HepG2 (cell line): Measurements from ENCODE around the gene PRR5L. TPM values are rescaled to one million over a fixed set of nuclear protein-coding genes. Genes with fewer than 3 reads are reported as not detected.

ENCODE experiments used
- MLLT10 ChIP-seq: sonication (generic); formaldehyde crosslinking; IDR thresholded peaks from 2 replicates; pipeline ENCODE4 v1.4.0; 2020; ENCODE audit warnings: missing genetic modification reagents
- RAD21 ChIP-seq: fragments of 450-650 bp; formaldehyde crosslinking; IDR thresholded peaks from 2 replicates; pipeline ENCODE4 v1.5.0; 2020; ENCODE audit warnings: mild to moderate bottlenecking
- SMC3 ChIP-seq: IDR thresholded peaks from 2 replicates; pipeline ENCODE4 v1.6.1; 2011; ENCODE audit warnings: low read length, improper control_type of control experiment
- SP5 ChIP-seq: IDR thresholded peaks from 2 replicates; pipeline ENCODE4 v1.6.1; 2016; ENCODE audit warnings: low read depth, borderline replicate concordance
- STAG1 ChIP-seq: sonication (generic); formaldehyde crosslinking; IDR thresholded peaks from 2 replicates; pipeline ENCODE4 v1.4.0; 2020; ENCODE audit warnings: missing genetic modification reagents
- ZNF567 ChIP-seq: sonication (generic); formaldehyde crosslinking; IDR thresholded peaks from 2 replicates; pipeline ENCODE4 v1.8.1; 2023; ENCODE audit warnings: mild to moderate bottlenecking, missing genetic modification reagents, borderline replicate concordance
- polyA plus RNA-seq, 8 experiments: library from polyadenylated mRNA; depleted of rRNA in 3 of 8; stranded (reverse) in 7 of 8; unstranded in 1 of 8; fragments of >200 nt; fragmentation: Illumina TruSeq in 4 of 8; extraction: Trizol in 4 of 8; gene quantifications; 2 replicates each; pipeline versions ENCODE4 v1.2.1 to v1.2.3, GENCODE V29; 2011 to 2016; ENCODE audit warnings: low read depth in 4 of 8, missing spikeins in 1 of 8, mixed read lengths in 1 of 8; ENCODE audit not compliant: insufficient read depth in 1 of 8
- total RNA-seq, 5 experiments: library from RNA; depleted of rRNA; stranded (reverse); fragments of >200 nt; fragmentation: Illumina TruSeq; extraction: Trizol; gene quantifications; 2 replicates each; pipeline ENCODE4 v1.2.3, GENCODE V29; 2016; ENCODE audit warnings: low read depth in 1 of 5
- TF ChIP-seq, protein P1 (sequence below): sonication (generic); formaldehyde crosslinking; IDR thresholded peaks from 2 replicates; pipeline ENCODE4 v1.5.1; 2020; ENCODE audit warnings: mild to moderate bottlenecking, missing genetic modification reagents, moderate library complexity
- TF ChIP-seq, protein P2 (sequence below): sonication (generic); formaldehyde crosslinking; IDR thresholded peaks from 2 replicates; pipeline ENCODE4 v1.4.0; 2020; ENCODE audit warnings: missing genetic modification reagents
- TF ChIP-seq, protein P3 (sequence below): fragments of 450-650 bp; IDR thresholded peaks from 2 replicates; pipeline ENCODE4 v1.6.1; 2016

Gene PRR5L
- total and polyA plus RNA-seq, 2 of the 13 experiments (the other 11 are each of a cell fraction or from before 2014, with no cell fraction given) = 0.16 TPM; not detected in 1

DNA sequence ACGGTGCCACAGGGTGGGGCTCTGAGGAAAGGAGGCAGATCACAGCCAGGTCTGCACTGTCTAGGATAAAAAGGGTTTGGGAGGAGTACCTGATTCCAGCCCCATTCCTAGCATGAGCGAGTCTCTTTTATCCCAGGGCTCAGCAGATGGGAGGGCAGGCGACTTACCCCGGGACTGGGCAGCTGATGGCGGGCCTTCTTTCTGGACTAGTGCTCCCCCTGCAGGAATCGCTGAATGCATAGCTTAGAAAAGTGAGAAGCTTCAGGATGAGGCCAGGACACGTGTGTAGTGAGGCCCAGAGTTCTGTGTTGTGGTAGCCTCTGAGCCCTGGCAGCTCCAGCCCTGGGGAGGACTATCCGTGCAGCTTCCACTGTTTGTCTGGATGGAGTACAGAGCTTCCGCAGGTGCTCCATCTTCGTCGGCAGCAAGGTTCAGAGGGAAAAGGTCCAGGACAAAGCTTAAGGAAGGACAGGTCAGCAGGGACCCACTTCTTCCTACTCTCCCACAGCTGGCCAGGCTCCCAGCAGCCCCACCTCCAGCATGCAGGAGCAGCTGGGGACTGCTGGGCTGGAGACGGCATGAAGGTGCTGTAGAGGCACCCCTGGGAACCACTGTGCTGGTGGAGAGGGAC is 37.2 kb upstream of the PRR5L start (continued):
- TF ChIP-seq, protein P1, sequence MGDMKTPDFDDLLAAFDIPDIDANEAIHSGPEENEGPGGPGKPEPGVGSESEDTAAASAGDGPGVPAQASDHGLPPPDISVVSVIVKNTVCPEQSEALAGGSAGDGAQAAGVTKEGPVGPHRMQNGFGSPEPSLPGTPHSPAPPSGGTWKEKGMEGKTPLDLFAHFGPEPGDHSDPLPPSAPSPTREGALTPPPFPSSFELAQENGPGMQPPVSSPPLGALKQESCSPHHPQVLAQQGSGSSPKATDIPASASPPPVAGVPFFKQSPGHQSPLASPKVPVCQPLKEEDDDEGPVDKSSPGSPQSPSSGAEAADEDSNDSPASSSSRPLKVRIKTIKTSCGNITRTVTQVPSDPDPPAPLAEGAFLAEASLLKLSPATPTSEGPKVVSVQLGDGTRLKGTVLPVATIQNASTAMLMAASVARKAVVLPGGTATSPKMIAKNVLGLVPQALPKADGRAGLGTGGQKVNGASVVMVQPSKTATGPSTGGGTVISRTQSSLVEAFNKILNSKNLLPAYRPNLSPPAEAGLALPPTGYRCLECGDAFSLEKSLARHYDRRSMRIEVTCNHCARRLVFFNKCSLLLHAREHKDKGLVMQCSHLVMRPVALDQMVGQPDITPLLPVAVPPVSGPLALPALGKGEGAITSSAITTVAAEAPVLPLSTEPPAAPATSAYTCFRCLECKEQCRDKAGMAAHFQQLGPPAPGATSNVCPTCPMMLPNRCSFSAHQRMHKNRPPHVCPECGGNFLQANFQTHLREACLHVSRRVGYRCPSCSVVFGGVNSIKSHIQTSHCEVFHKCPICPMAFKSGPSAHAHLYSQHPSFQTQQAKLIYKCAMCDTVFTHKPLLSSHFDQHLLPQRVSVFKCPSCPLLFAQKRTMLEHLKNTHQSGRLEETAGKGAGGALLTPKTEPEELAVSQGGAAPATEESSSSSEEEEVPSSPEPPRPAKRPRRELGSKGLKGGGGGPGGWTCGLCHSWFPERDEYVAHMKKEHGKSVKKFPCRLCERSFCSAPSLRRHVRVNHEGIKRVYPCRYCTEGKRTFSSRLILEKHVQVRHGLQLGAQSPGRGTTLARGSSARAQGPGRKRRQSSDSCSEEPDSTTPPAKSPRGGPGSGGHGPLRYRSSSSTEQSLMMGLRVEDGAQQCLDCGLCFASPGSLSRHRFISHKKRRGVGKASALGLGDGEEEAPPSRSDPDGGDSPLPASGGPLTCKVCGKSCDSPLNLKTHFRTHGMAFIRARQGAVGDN (CRISPR knock-in tag) = peak; percentile 24; the same call in 1 of the 2 replicates
- TF ChIP-seq, protein P2, sequence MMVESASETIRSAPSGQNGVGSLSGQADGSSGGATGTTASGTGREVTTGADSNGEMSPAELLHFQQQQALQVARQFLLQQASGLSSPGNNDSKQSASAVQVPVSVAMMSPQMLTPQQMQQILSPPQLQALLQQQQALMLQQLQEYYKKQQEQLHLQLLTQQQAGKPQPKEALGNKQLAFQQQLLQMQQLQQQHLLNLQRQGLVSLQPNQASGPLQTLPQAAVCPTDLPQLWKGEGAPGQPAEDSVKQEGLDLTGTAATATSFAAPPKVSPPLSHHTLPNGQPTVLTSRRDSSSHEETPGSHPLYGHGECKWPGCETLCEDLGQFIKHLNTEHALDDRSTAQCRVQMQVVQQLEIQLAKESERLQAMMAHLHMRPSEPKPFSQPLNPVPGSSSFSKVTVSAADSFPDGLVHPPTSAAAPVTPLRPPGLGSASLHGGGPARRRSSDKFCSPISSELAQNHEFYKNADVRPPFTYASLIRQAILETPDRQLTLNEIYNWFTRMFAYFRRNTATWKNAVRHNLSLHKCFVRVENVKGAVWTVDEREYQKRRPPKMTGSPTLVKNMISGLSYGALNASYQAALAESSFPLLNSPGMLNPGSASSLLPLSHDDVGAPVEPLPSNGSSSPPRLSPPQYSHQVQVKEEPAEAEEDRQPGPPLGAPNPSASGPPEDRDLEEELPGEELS (CRISPR knock-in tag) = no peak
- TF ChIP-seq RAD21 (CRISPR knock-in tag) (peak; percentile 27; the same call in 1 of the 2 replicates), SP5 (CRISPR knock-in tag) (no peak), SMC3 (peak; percentile 37; the same call in 1 of the 2 replicates), ZNF567 (CRISPR knock-in tag) (no peak), MLLT10 (CRISPR knock-in tag) (no peak), STAG1 (CRISPR knock-in tag) (peak; percentile 61)
- TF ChIP-seq, protein P3, sequence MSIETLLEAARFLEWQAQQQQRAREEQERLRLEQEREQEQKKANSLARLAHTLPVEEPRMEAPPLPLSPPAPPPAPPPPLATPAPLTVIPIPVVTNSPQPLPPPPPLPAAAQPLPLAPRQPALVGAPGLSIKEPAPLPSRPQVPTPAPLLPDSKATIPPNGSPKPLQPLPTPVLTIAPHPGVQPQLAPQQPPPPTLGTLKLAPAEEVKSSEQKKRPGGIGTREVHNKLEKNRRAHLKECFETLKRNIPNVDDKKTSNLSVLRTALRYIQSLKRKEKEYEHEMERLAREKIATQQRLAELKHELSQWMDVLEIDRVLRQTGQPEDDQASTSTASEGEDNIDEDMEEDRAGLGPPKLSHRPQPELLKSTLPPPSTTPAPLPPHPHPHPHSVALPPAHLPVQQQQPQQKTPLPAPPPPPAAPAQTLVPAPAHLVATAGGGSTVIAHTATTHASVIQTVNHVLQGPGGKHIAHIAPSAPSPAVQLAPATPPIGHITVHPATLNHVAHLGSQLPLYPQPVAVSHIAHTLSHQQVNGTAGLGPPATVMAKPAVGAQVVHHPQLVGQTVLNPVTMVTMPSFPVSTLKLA = no peak
